ENCODE data around the gene RPL18A. TPM values are rescaled to one million over a fixed set of nuclear protein-coding genes. Genes with fewer than 3 reads are reported as not detected.

RPL18A gene
- total RNA-seq, 1 experiment from 2014 or later, result 3,250 TPM

GRCh38 chr19:17836530-17836929 is 23.2 kb upstream of the RPL18A start:
- POLR2A ChIA-PET, result interaction anchor here (0.7 to 1.0 kb wide), 2 partner anchors 23 to 24 kb away, joined by 3 read pairs; partner anchors contain the start of gene RPL18A
- CTCF ChIA-PET, result interaction anchor here (0.6 kb wide), 1 partner anchor 109 kb away, joined by 3 read pairs; no protein-coding TSS in a partner anchor
- no peaks in the 10 kb centered on the region for H3K4me1 Mint-ChIP-seq (ENCODE audit: insufficient read depth, unreplicated experiment)
- no peaks in the 10 kb centered on the region for H3K27me3 Mint-ChIP-seq (ENCODE audit: insufficient read depth, unreplicated experiment)
- TF ChIP-seq CTCF (IDR thresholded peaks at IDR 0.05; ENCODE audit: unreplicated experiment), result no peak
- no peak overlapping the region for H3K4me3 Mint-ChIP-seq (ENCODE audit: unreplicated experiment)
- no TSS peak for BruUV-seq (replicated peaks)
- DNase-seq (ENCODE audit: unreplicated experiment), result no peak
- H3K27ac Mint-ChIP-seq (ENCODE audit: low read depth, unreplicated experiment), result no peak overlapping the region
- intact Hi-C loops (cut with micrococcal nuclease), result no loop called here
- H3K36me3 Mint-ChIP-seq (ENCODE audit: insufficient read depth, unreplicated experiment), result no peaks in the 10 kb centered on the region
- H3K9me3 Mint-ChIP-seq (ENCODE audit: unreplicated experiment), result no peaks in the 10 kb centered on the region

GRCh38 chr19:17837972-17838371 is 21.7 kb upstream of the RPL18A start:
- TF ChIP-seq CTCF (IDR thresholded peaks at IDR 0.05; ENCODE audit: unreplicated experiment), result no peak
- no peak for DNase-seq (ENCODE audit: unreplicated experiment)
- no peaks in the 10 kb centered on the region for H3K9me3 Mint-ChIP-seq (ENCODE audit: unreplicated experiment)
- ChIA-PET CTCF (no interaction called here), POLR2A (interaction anchor here (0.6 to 1.2 kb wide), 3 partner anchors 21 to 342 kb away, joined by 3 read pairs; no protein-coding TSS in a partner anchor)
- intact Hi-C loops (cut with micrococcal nuclease), result no loop called here
- no peaks in the 10 kb centered on the region for H3K4me1 Mint-ChIP-seq (ENCODE audit: insufficient read depth, unreplicated experiment)
- H3K27ac Mint-ChIP-seq (ENCODE audit: low read depth, unreplicated experiment), result no peak overlapping the region
- no peaks in the 10 kb centered on the region for H3K27me3 Mint-ChIP-seq (ENCODE audit: insufficient read depth, unreplicated experiment)
- no peaks in the 10 kb centered on the region for H3K36me3 Mint-ChIP-seq (ENCODE audit: insufficient read depth, unreplicated experiment)
- no TSS peak for BruUV-seq (replicated peaks)
- H3K4me3 Mint-ChIP-seq (ENCODE audit: unreplicated experiment), result no peak overlapping the region

- H3K27me3 Mint-ChIP-seq (ENCODE audit: insufficient read depth, unreplicated experiment), result no peaks in the 10 kb centered on the region
- H3K27ac Mint-ChIP-seq (ENCODE audit: low read depth, unreplicated experiment), result no peak overlapping the region
- POLR2A ChIA-PET, result no interaction called here
- intact Hi-C loops (cut with micrococcal nuclease), result no loop called here
- CTCF ChIA-PET, result interaction anchor here (1.3 kb wide), 1 partner anchor 16 kb away, joined by 3 read pairs; no protein-coding TSS in a partner anchor
- no peaks in the 10 kb centered on the region for H3K9me3 Mint-ChIP-seq (ENCODE audit: unreplicated experiment)
- no peak overlapping the region for H3K4me3 Mint-ChIP-seq (ENCODE audit: unreplicated experiment)
- no TSS peak for BruUV-seq (replicated peaks)
- no peaks in the 10 kb centered on the region for H3K36me3 Mint-ChIP-seq (ENCODE audit: insufficient read depth, unreplicated experiment)
- DNase-seq (ENCODE audit: unreplicated experiment), result no peak
- no peak for TF ChIP-seq CTCF (IDR thresholded peaks at IDR 0.05; ENCODE audit: unreplicated experiment)
- H3K4me1 Mint-ChIP-seq (ENCODE audit: insufficient read depth, unreplicated experiment), result no peaks in the 10 kb centered on the region
Observed at GRCh38 chr19:17840019-17840418, 19.7 kb upstream of the RPL18A start.

GRCh38 chr19:17841371-17841809 is 18.3 kb upstream of the RPL18A start:
- intact Hi-C loops (cut with micrococcal nuclease), result no loop called here
- no peak for TF ChIP-seq CTCF (IDR thresholded peaks at IDR 0.05; ENCODE audit: unreplicated experiment)
- POLR2A ChIA-PET, result no interaction called here
- H3K27me3 Mint-ChIP-seq (ENCODE audit: insufficient read depth, unreplicated experiment), result no peaks in the 10 kb centered on the region
- H3K4me3 Mint-ChIP-seq (ENCODE audit: unreplicated experiment), result no peak overlapping the region
- CTCF ChIA-PET, result no interaction called here
- BruUV-seq (replicated peaks), result no TSS peak
- H3K4me1 Mint-ChIP-seq (ENCODE audit: insufficient read depth, unreplicated experiment), result no peaks in the 10 kb centered on the region
- H3K36me3 Mint-ChIP-seq (ENCODE audit: insufficient read depth, unreplicated experiment), result no peaks in the 10 kb centered on the region
- H3K27ac Mint-ChIP-seq (ENCODE audit: low read depth, unreplicated experiment), result no peak overlapping the region
- no peaks in the 10 kb centered on the region for H3K9me3 Mint-ChIP-seq (ENCODE audit: unreplicated experiment)
- no peak for DNase-seq (ENCODE audit: unreplicated experiment)

Measured in MCF 10A (cell line).